ENCODE data around the gene HDAC4. TPM values are rescaled to one million over a fixed set of nuclear protein-coding genes. Genes with fewer than 3 reads are reported as not detected.

Gene HDAC4
- total and polyA plus RNA-seq, 2 of the 8 experiments (the other 6 are each of a cell fraction or from before 2014, with no cell fraction given): 15.4 to 31.5 TPM

GRCh38 chr2:239193401-239193811, 207.4 kb downstream of the HDAC4 start (continued):
- TF ChIP-seq EP300 (IDR thresholded peaks at IDR 0.05; ENCODE audit: borderline replicate concordance in 1 of 2, low read depth in 2 of 2, low read length in 2 of 2): no peak

Data from H1 (cell line).